Gastroesophageal sphincter (tissue), 4 donors: Measurements from ENCODE around the gene AFG3L2. TPM values are rescaled to one million over a fixed set of nuclear protein-coding genes. Genes with fewer than 3 reads are reported as not detected.
A peak's percentile ranks its signal among the peaks of the same experiment; 100 is the strongest.

Experiments used
- ATAC-seq: fragments of 150-250 bp; one replicate; pipeline ENCODE4 v1.9.1; 2016; ENCODE audit warnings: mild to moderate bottlenecking, moderate library complexity
- H3K27ac ChIP-seq, 4 donors: fragments of 200-600 bp; sonication (generic) in 3 of 4; 1 replicate in 3 of 4; 2 replicates in 1 of 4; pipeline ENCODE4 v1.5.1; 2016 to 2019
- H3K27me3 ChIP-seq: fragments of 200-600 bp; sonication (generic); one replicate; pipeline ENCODE4 v1.5.1; 2019
- H3K36me3 ChIP-seq, 2 donors: fragments of 200-600 bp; sonication (generic); one replicate each; pipeline ENCODE4 v1.5.1; 2019; ENCODE audit warnings: control low read depth in 1 of 2
- H3K4me1 ChIP-seq, 3 donors: fragments of 200-600 bp; sonication (generic); 1 replicate in 2 of 3; 2 replicates in 1 of 3; pipeline ENCODE4 v1.5.1; 2016 to 2019; ENCODE audit warnings: control low read depth in 2 of 3
- H3K4me3 ChIP-seq, 2 donors: fragments of 200-600 bp; sonication (generic); one replicate each; pipeline ENCODE4 v1.5.1; 2019; ENCODE audit warnings: mild to moderate bottlenecking in 1 of 2, moderate library complexity in 1 of 2
- H3K9me3 ChIP-seq, 3 donors: fragments of 200-600 bp; sonication (generic); one replicate each; pipeline ENCODE4 v1.5.1; 2017 to 2019; ENCODE audit warnings: control low read depth in 2 of 3
- CTCF ChIP-seq, 4 experiments: fragments of 200-600 bp in 2 of 4; fragments of 450-650 bp in 2 of 4; sonication (generic) in 1 of 4; IDR thresholded peaks; one replicate each; pipeline ENCODE4 v1.5.1; 2017 to 2019; ENCODE audit warnings: antibody characterized with exemption in 4 of 4, mild to moderate bottlenecking in 2 of 4, moderate library complexity in 2 of 4
- EP300 ChIP-seq: sonication (generic); formaldehyde crosslinking; IDR thresholded peaks from one replicate; pipeline ENCODE4 v1.6.1; 2017; ENCODE audit warnings: antibody characterized with exemption, mild to moderate bottlenecking
- POLR2A ChIP-seq, 2 donors: fragments of 450-650 bp; IDR thresholded peaks; one replicate each; pipeline ENCODE4 v1.6.1; 2017; ENCODE audit warnings: antibody characterized with exemption in 2 of 2, mild to moderate bottlenecking in 2 of 2, moderate library complexity in 1 of 2
- POLR2AphosphoS5 ChIP-seq: sonication (generic); formaldehyde crosslinking; IDR thresholded peaks from one replicate; pipeline ENCODE4 v1.6.1; 2017; ENCODE audit warnings: antibody characterized with exemption
- WGBS, 2 donors: methylation state at CpG; one replicate each; pipeline ENCODE4 v1.1.5; 2018; ENCODE audit warnings: low coverage in 1 of 2; 5-methylcytosine and 5-hydroxymethylcytosine counted together
- total RNA-seq, 4 donors: library from RNA; depleted of rRNA; stranded (reverse); fragments of >200 nt; gene quantifications; one replicate each; pipeline ENCODE4 v1.1.0, GENCODE V29; 2016

Gene AFG3L2
- total RNA-seq, 4 donors from 2014 or later = 38.4 to 52.9 (median 40.8) TPM

- H3K4me1 ChIP-seq = peaks cover 0 to 54% (median 8%) of the 10 kb centered on the region in 3 donors
Observed at GRCh38 chr18:12373116-12373770, 3.8 kb downstream of the AFG3L2 start.

GRCh38 chr18:12372406-12372805 lies 4.6 kb downstream of the AFG3L2 start:
- peaks cover 0 to 37% of the 10 kb centered on the region in 2 donors for H3K36me3 ChIP-seq
- WGBS, 2 donors = 31 to 39% methylated on average over 3 of the region's 3 CpGs
- H3K9me3 ChIP-seq = no peaks in the 10 kb centered on the region
- no peak for ATAC-seq
- TF ChIP-seq POLR2AphosphoS5 (no peak), CTCF (IDR thresholded peaks at IDR 0.05) (no peak), POLR2A (IDR thresholded peaks at IDR 0.05) (no peak), EP300 (no peak)
- peaks cover 0 to 48% (median 8%) of the 10 kb centered on the region in 3 donors for H3K4me1 ChIP-seq
- H3K27me3 ChIP-seq = no peaks in the 10 kb centered on the region
- H3K27ac ChIP-seq = peak overlapping the region in 1 of 4 donors; percentile 4
- H3K4me3 ChIP-seq = no peak overlapping the region

More at GRCh38 chr18:12373116-12373770, 3.8 kb downstream of the AFG3L2 start:
- no peaks in the 10 kb centered on the region for H3K27me3 ChIP-seq
- H3K36me3 ChIP-seq = peaks cover 0 to 28% of the 10 kb centered on the region in 2 donors
- H3K4me3 ChIP-seq = no peak overlapping the region
- H3K9me3 ChIP-seq = no peaks in the 10 kb centered on the region
- ATAC-seq = no peak
- no peak overlapping the region for H3K27ac ChIP-seq
- TF ChIP-seq EP300 (no peak), CTCF (IDR thresholded peaks at IDR 0.05) (no peak), POLR2A (IDR thresholded peaks at IDR 0.05) (no peak), POLR2AphosphoS5 (no peak)
- 70 to 89% methylated on average over 3 to 4 of the region's 4 CpGs for WGBS, 2 donors

- WGBS, 2 donors = 89 to 100% methylated on average over 1 to 2 of the region's 2 CpGs
- peaks cover 0 to 48% (median 8%) of the 10 kb centered on the region in 3 donors for H3K4me1 ChIP-seq
- H3K27ac ChIP-seq = no peak overlapping the region
Observed at GRCh38 chr18:12371590-12371989, 5.4 kb downstream of the AFG3L2 start.

GRCh38 chr18:12369211-12369610 lies 7.8 kb downstream of the AFG3L2 start:
- no peak for ATAC-seq
- H3K27ac ChIP-seq = no peak overlapping the region
- H3K4me3 ChIP-seq = no peak overlapping the region
- peaks cover 0 to 34% (median 0%) of the 10 kb centered on the region in 3 donors for H3K4me1 ChIP-seq
- H3K36me3 ChIP-seq = peaks cover 0 to 65% of the 10 kb centered on the region in 2 donors
- no peaks in the 10 kb centered on the region for H3K9me3 ChIP-seq
- WGBS, 2 donors = 73 to 100% methylated on average over 2 to 3 of the region's 7 CpGs
- TF ChIP-seq POLR2A (IDR thresholded peaks at IDR 0.05) (no peak), CTCF (IDR thresholded peaks at IDR 0.05) (no peak), EP300 (no peak), POLR2AphosphoS5 (no peak)
- no peaks in the 10 kb centered on the region for H3K27me3 ChIP-seq

More at GRCh38 chr18:12371590-12371989, 5.4 kb downstream of the AFG3L2 start:
- H3K27me3 ChIP-seq = no peaks in the 10 kb centered on the region
- H3K4me3 ChIP-seq = no peak overlapping the region
- peaks cover 0 to 45% of the 10 kb centered on the region in 2 donors for H3K36me3 ChIP-seq
- ATAC-seq = no peak
- TF ChIP-seq POLR2A (IDR thresholded peaks at IDR 0.05) (no peak), POLR2AphosphoS5 (no peak), EP300 (no peak), CTCF (IDR thresholded peaks at IDR 0.05) (no peak)
- no peaks in the 10 kb centered on the region for H3K9me3 ChIP-seq

- ATAC-seq = no peak
- H3K9me3 ChIP-seq = no peaks in the 10 kb centered on the region
- 60 to 77% methylated on average over 5 of the region's 5 CpGs for WGBS, 2 donors
- TF ChIP-seq POLR2A (IDR thresholded peaks at IDR 0.05) (no peak), CTCF (IDR thresholded peaks at IDR 0.05) (no peak), EP300 (no peak), POLR2AphosphoS5 (no peak)
- no peak overlapping the region for H3K27ac ChIP-seq
- peaks cover 0 to 22% (median 0%) of the 10 kb centered on the region in 3 donors for H3K4me1 ChIP-seq
- H3K27me3 ChIP-seq = no peaks in the 10 kb centered on the region
- H3K4me3 ChIP-seq = no peak overlapping the region
- peaks cover 0 to 90% of the 10 kb centered on the region in 2 donors for H3K36me3 ChIP-seq
Observed at GRCh38 chr18:12366784-12367183, 10.2 kb downstream of the AFG3L2 start.
